ENCODE results near the gene NEK2.
"Not testable (repeated sequence)": the region's sequence is repeated elsewhere in the genome, so short reads cannot be mapped to it uniquely, and the experiment has no call there.

The NEK2 gene

GRCh38 chr1:211625866-211626265 is 49.6 kb downstream of the NEK2 start:
- H3K36me3 ChIP-seq (ENCODE audit: control insufficient read depth, low read depth, low read length); H3K9me3 ChIP-seq (ENCODE audit: control insufficient read depth, low read depth, low read length); H3K27ac ChIP-seq (ENCODE audit: low read length); H3K4me3 ChIP-seq (ENCODE audit: low read length); H3K9ac ChIP-seq (ENCODE audit: low read length); H3K27me3 ChIP-seq (ENCODE audit: control insufficient read depth, insufficient read depth, low read length); H3K4me1 ChIP-seq (ENCODE audit: control insufficient read depth, low read depth, low read length): not testable (repeated sequence)

DNA sequence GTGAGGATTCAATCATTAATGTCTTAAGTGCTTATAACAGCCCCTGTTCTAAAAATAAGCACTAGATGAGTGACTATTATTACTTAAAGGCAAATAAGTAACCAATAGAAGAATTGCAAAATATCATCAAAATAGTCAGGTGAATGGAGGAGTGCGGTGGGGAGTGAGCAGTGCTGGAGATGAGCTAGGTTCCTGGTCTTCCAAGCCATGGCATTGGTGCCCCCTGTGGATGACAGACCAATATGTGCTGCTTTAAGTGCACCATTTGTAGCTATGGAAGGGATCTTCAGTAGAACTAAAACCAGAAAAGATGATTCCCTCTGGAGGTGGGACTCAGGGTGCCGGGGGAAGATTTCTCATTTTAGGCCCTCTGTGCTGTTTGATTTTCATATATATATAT is 50.4 kb downstream of the NEK2 start:
- no peak overlapping the region for H3K27ac ChIP-seq (ENCODE audit: low read length)
- no peak overlapping the region for H3K9ac ChIP-seq (ENCODE audit: low read length)
- no peaks in the 10 kb centered on the region for H3K9me3 ChIP-seq (ENCODE audit: control insufficient read depth, low read depth, low read length)
- no peaks in the 10 kb centered on the region for H3K36me3 ChIP-seq (ENCODE audit: control insufficient read depth, low read depth, low read length)
- no peak overlapping the region for H3K4me3 ChIP-seq (ENCODE audit: low read length)
- H3K4me1 ChIP-seq (ENCODE audit: control insufficient read depth, low read depth, low read length), result no peaks in the 10 kb centered on the region
- H3K27me3 ChIP-seq (ENCODE audit: control insufficient read depth, insufficient read depth, low read length), result no peaks in the 10 kb centered on the region

DNA sequence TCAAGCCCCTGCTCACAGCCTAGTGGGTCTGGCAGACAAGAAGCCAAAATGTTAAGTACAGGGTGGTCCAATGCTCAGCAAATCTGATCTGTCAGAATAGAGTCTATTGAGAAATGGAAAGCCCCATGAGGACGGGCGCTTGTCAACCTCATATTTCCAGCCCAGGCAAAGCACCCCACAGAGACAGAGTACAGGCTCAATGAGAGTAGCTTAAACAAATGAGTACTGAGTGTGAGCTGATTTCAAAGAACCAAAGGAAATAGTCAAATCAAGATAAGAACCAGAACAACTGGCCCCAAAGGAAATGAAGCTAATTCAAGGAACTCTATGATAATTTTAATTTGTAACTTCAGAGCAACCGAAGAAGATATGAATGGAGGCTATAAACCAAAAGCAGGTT is 51.9 kb downstream of the NEK2 start:
- Histone ChIP-seq H3K36me3 (ENCODE audit: control insufficient read depth, low read depth, low read length) (no peaks in the 10 kb centered on the region), H3K4me3 (ENCODE audit: low read length) (no peak overlapping the region), H3K9ac (ENCODE audit: low read length) (no peak overlapping the region), H3K4me1 (ENCODE audit: control insufficient read depth, low read depth, low read length) (no peaks in the 10 kb centered on the region), H3K9me3 (ENCODE audit: control insufficient read depth, low read depth, low read length) (no peaks in the 10 kb centered on the region), H3K27me3 (ENCODE audit: control insufficient read depth, insufficient read depth, low read length) (no peaks in the 10 kb centered on the region), H3K27ac (ENCODE audit: low read length) (no peak overlapping the region)

- H3K27ac ChIP-seq (ENCODE audit: low read length), result no peak overlapping the region
- H3K36me3 ChIP-seq (ENCODE audit: control insufficient read depth, low read depth, low read length), result no peaks in the 10 kb centered on the region
- no peak overlapping the region for H3K9ac ChIP-seq (ENCODE audit: low read length)
- H3K4me1 ChIP-seq (ENCODE audit: control insufficient read depth, low read depth, low read length), result no peaks in the 10 kb centered on the region
- no peaks in the 10 kb centered on the region for H3K9me3 ChIP-seq (ENCODE audit: control insufficient read depth, low read depth, low read length)
- H3K4me3 ChIP-seq (ENCODE audit: low read length), result no peak overlapping the region
- H3K27me3 ChIP-seq (ENCODE audit: control insufficient read depth, insufficient read depth, low read length), result no peaks in the 10 kb centered on the region
Observed at GRCh38 chr1:211621447-211622198, 53.8 kb downstream of the NEK2 start.

DNA sequence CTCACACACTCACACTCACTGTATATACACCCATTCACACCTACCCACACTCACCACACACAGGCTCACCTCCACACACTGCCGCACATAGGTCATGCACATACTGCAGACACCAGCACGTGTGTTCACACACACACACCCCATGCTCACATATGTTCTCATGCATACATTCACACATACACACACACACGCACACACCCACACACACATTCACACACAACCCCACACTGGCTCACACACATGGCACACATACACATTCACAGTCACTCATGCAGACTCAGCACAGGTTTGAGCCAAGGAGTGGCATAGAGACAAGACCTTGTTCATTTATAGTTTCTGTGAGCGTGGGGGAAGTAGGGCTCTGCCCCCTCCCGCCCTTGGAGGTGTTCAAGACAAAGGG is 55.3 kb downstream of the NEK2 start:
- H3K27me3 ChIP-seq (ENCODE audit: control insufficient read depth, insufficient read depth, low read length), result no peaks in the 10 kb centered on the region
- no peak overlapping the region for H3K4me3 ChIP-seq (ENCODE audit: low read length)
- H3K27ac ChIP-seq (ENCODE audit: low read length), result no peak overlapping the region
- H3K9me3 ChIP-seq (ENCODE audit: control insufficient read depth, low read depth, low read length), result no peaks in the 10 kb centered on the region
- H3K9ac ChIP-seq (ENCODE audit: low read length), result no peak overlapping the region
- H3K4me1 ChIP-seq (ENCODE audit: control insufficient read depth, low read depth, low read length), result no peaks in the 10 kb centered on the region
- H3K36me3 ChIP-seq (ENCODE audit: control insufficient read depth, low read depth, low read length), result no peaks in the 10 kb centered on the region

DNA sequence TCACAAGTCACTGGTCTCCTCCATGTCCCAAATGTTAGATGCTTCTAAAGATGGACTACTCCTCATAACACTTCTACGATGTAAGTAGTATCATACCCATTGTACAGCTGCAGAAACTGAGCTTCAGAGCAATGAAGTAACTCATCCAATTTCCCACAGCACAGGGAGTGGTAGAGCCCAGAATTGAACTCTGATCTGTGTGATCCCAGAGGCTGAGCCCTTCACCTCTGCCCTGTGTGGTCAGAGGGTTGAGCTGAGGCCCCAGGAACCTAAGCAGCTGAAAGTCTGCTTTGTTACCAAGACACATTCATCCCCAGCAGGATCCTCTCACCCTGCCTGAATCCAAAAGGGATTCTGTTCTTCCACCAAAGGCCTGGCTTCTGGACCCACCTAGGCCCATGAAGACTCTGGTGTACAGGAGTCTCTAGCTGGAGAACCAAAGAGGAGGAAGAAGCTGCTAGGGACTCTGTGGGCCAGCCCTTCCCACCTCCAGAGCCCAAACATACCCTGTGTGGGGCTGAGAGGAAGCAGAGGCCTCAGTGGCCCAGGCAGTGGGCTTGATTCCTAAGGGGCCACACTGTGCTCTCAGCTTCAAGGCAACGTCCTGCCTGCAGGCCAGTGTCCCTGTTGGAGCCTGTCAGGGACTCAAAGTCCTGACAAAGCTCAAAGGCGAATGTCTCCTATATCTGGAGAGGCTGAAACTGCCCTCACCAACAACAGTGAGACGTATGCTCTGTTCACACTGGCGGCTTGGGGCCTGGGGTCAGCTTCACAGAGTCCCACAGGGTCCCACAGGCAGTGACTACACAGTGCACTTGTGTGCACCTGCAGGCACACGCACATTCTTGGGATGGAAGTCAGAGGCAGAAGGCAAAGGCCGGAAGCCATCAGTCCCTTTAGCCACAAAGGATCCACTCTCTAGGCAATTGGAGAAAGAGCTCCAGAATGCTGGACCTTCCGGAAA is 56.1 kb downstream of the NEK2 start:
- Histone ChIP-seq H3K4me1 (ENCODE audit: control insufficient read depth, low read depth, low read length) (no peaks in the 10 kb centered on the region), H3K27me3 (ENCODE audit: control insufficient read depth, insufficient read depth, low read length) (no peaks in the 10 kb centered on the region), H3K36me3 (ENCODE audit: control insufficient read depth, low read depth, low read length) (no peaks in the 10 kb centered on the region), H3K9me3 (ENCODE audit: control insufficient read depth, low read depth, low read length) (no peaks in the 10 kb centered on the region), H3K4me3 (ENCODE audit: low read length) (no peak overlapping the region), H3K27ac (ENCODE audit: low read length) (no peak overlapping the region), H3K9ac (ENCODE audit: low read length) (no peak overlapping the region)

GRCh38 chr1:211616965-211617297 is 58.5 kb downstream of the NEK2 start:
- H3K9me3 ChIP-seq (ENCODE audit: control insufficient read depth, low read depth, low read length), result no peaks in the 10 kb centered on the region
- no peaks in the 10 kb centered on the region for H3K36me3 ChIP-seq (ENCODE audit: control insufficient read depth, low read depth, low read length)
- H3K9ac ChIP-seq (ENCODE audit: low read length), result no peak overlapping the region
- no peaks in the 10 kb centered on the region for H3K27me3 ChIP-seq (ENCODE audit: control insufficient read depth, insufficient read depth, low read length)
- H3K4me3 ChIP-seq (ENCODE audit: low read length), result no peak overlapping the region
- no peaks in the 10 kb centered on the region for H3K4me1 ChIP-seq (ENCODE audit: control insufficient read depth, low read depth, low read length)
- no peak overlapping the region for H3K27ac ChIP-seq (ENCODE audit: low read length)

GRCh38 chr1:211616231-211616964 is 59.0 kb downstream of the NEK2 start:
- no peak overlapping the region for H3K4me3 ChIP-seq (ENCODE audit: low read length)
- no peaks in the 10 kb centered on the region for H3K27me3 ChIP-seq (ENCODE audit: control insufficient read depth, insufficient read depth, low read length)
- H3K4me1 ChIP-seq (ENCODE audit: control insufficient read depth, low read depth, low read length), result no peaks in the 10 kb centered on the region
- H3K9me3 ChIP-seq (ENCODE audit: control insufficient read depth, low read depth, low read length), result no peaks in the 10 kb centered on the region
- H3K27ac ChIP-seq (ENCODE audit: low read length), result no peak overlapping the region
- no peak overlapping the region for H3K9ac ChIP-seq (ENCODE audit: low read length)
- H3K36me3 ChIP-seq (ENCODE audit: control insufficient read depth, low read depth, low read length), result no peaks in the 10 kb centered on the region

DNA sequence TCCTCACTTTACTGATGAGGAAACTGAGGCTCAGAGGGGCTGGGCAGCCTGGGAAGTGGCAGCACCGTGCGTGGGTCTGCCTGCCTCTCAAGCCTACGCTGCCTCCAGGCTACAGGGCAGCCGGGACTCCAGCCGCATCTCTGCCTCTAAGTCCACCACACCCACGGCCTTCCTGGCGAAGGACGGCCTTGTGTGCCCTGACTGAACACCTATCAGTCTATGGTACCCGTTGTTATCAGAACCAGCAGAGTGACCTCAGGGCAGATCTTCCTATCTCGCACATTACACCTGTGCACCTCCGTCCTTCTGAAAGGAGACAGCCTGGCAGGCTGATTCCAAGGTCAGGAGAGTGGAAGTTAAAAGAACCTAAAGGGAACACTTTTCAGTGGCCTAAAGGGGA is 60.8 kb downstream of the NEK2 start:
- Histone ChIP-seq H3K4me1 (ENCODE audit: control insufficient read depth, low read depth, low read length) (no peaks in the 10 kb centered on the region), H3K9me3 (ENCODE audit: control insufficient read depth, low read depth, low read length) (no peaks in the 10 kb centered on the region), H3K36me3 (ENCODE audit: control insufficient read depth, low read depth, low read length) (no peaks in the 10 kb centered on the region), H3K27ac (ENCODE audit: low read length) (no peak overlapping the region), H3K27me3 (ENCODE audit: control insufficient read depth, insufficient read depth, low read length) (no peaks in the 10 kb centered on the region), H3K9ac (ENCODE audit: low read length) (no peak overlapping the region), H3K4me3 (ENCODE audit: low read length) (no peak overlapping the region)

- H3K9ac ChIP-seq (ENCODE audit: low read length), result no peak overlapping the region
Observed at GRCh38 chr1:211613951-211614350, 61.5 kb downstream of the NEK2 start.

DNA sequence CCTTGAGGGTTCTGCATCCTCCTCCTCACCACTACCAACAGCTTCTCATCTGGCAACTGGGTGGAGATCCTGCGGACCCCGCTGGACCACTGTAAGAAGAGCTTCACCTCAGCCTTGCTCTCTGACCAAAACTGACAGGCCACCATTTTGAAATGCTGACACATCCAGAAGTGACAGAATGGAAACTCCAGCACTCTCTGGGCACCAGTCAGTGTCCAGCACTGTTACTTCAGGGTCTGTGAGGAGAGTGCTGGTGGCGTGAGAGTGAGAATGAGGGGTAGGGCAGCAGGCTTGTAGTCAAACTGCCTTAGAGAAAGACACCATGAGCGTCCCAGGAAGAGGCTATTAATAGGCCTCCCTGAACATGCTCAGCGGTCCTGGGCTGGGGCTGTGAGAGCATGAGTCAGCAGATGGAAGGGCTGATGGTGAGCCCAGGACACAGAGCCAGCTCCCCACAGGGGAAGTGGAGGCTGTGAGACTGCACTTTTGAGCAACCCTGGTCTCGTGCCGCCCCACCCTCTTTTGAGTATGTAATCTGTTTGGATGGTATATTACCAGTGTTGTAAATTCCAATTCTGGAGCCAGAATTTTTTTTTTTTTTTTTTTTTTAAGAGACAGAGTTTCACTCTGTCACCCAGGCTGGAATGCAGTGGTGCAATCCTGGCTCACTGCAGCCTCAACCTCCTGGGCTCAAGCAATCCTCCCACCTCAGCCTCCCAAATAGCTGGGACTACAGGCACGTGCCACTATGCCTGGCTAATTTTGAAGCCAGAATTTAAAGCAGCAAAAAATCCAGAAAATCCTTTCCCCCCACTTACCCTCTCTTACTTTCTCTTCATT is 62.1 kb downstream of the NEK2 start:
- Histone ChIP-seq H3K9me3 (ENCODE audit: control insufficient read depth, low read depth, low read length) (no peaks in the 10 kb centered on the region), H3K36me3 (ENCODE audit: control insufficient read depth, low read depth, low read length) (no peaks in the 10 kb centered on the region), H3K27ac (ENCODE audit: low read length) (no peak overlapping the region), H3K9ac (ENCODE audit: low read length) (no peak overlapping the region), H3K4me3 (ENCODE audit: low read length) (no peak overlapping the region), H3K4me1 (ENCODE audit: control insufficient read depth, low read depth, low read length) (no peaks in the 10 kb centered on the region), H3K27me3 (ENCODE audit: control insufficient read depth, insufficient read depth, low read length) (no peaks in the 10 kb centered on the region)

More at GRCh38 chr1:211613951-211614350, 61.5 kb downstream of the NEK2 start:
- Histone ChIP-seq H3K4me3 (ENCODE audit: low read length) (no peak overlapping the region), H3K36me3 (ENCODE audit: control insufficient read depth, low read depth, low read length) (no peaks in the 10 kb centered on the region), H3K9me3 (ENCODE audit: control insufficient read depth, low read depth, low read length) (no peaks in the 10 kb centered on the region), H3K27ac (ENCODE audit: low read length) (no peak overlapping the region), H3K27me3 (ENCODE audit: control insufficient read depth, insufficient read depth, low read length) (no peaks in the 10 kb centered on the region), H3K4me1 (ENCODE audit: control insufficient read depth, low read depth, low read length) (no peaks in the 10 kb centered on the region)
